Activated CD4-positive, alpha-beta memory T cell treated with anti-CD3 and anti-CD28 coated beads for 36 hours (primary cell): ENCODE results near the gene MOBP. TPM values are rescaled to one million over a fixed set of nuclear protein-coding genes. Genes with fewer than 3 reads are reported as not detected.
"Not testable (repeated sequence)": the region's sequence is repeated elsewhere in the genome, so short reads cannot be mapped to it uniquely, and the experiment has no call there.

Source experiments
- CTCF ChIA-PET: fragments of 350-600 bp; sonication (Branson Sonifier 250); formaldehyde crosslinking; loops from one replicate; lab custom pipeline; 2021; ENCODE audit warnings: antibody characterized with exemption, inconsistent platforms; lab: Charles Lee
- POLR2A ChIA-PET: fragments of 350-600 bp; sonication (Branson Sonifier 250); formaldehyde crosslinking; loops from one replicate; lab custom pipeline; 2021; ENCODE audit warnings: antibody characterized with exemption; lab: Charles Lee
- DNase-seq: peaks from one replicate; pipeline ENCODE4 v3.0.0-alpha.2; 2020
- H3K27ac Mint-ChIP-seq: one replicate; pipeline ENCODE4 v1.8.0; 2021; ENCODE audit warnings: mixed read lengths
- H3K27me3 Mint-ChIP-seq: one replicate; pipeline ENCODE4 v1.8.0; 2021; ENCODE audit warnings: mixed read lengths
- H3K36me3 Mint-ChIP-seq: one replicate; pipeline ENCODE4 v1.8.0; 2021; ENCODE audit warnings: mixed read lengths
- H3K4me1 Mint-ChIP-seq: one replicate; pipeline ENCODE4 v1.8.0; 2021; ENCODE audit warnings: low read depth, mixed read lengths
- H3K4me3 Mint-ChIP-seq: one replicate; pipeline ENCODE4 v1.8.0; 2021; ENCODE audit warnings: mild to moderate bottlenecking, mixed read lengths
- H3K9me3 Mint-ChIP-seq: one replicate; pipeline ENCODE4 v1.8.0; 2021; ENCODE audit warnings: mixed read lengths
- intact Hi-C: fragments of 100-400 bp; cut with micrococcal nuclease; formaldehyde crosslinking; loops from one replicate; pipeline ENCODE4 v1.15.1; 2023
- total RNA-seq, 2 experiments: library from RNA; stranded (reverse); gene quantifications; one replicate each; pipeline ENCODE4 v1.2.3, GENCODE V29; 2021

MOBP gene
- total RNA-seq, 2 experiments from 2014 or later, result not detected

DNA sequence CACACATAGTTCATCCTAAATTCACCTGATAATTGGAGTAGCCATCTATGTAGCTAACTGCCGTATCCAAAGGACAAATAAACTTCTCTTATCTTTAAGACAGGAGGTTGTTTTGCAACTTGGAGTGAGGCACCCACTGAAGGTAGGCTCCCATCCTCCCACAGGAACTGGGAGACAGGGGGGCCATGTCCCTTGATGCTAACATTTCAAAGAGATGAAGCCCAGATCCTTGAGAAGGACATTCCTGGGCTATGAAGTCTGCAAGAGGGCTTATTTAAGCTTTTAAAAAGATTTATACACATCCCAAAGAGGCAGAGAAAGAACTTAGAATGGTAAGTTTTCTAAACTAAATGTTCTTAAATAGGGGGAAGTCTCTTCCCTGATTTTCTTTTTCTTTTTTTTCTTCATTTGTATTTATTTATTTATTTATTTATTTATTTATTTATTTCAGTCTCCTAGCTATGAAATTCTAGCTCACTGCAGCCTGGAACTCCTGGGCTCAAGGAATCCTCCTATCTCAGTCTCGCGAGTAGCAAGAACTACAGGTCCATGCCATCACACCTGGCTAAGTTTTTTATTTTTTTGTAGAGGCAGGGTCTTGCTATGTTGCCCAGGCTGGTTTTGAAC is 12.8 kb upstream of the MOBP start:
- H3K4me1 Mint-ChIP-seq, result no peaks in the 10 kb centered on the region
- intact Hi-C loops, result no loop called here
- H3K4me3 Mint-ChIP-seq, result no peak overlapping the region
- ChIA-PET POLR2A (no interaction called here), CTCF (interaction anchor here (0.6 to 0.9 kb wide), 3 partner anchors 8 to 737 kb away, joined by 3 read pairs; no protein-coding TSS in a partner anchor)
- no peak overlapping the region for H3K27ac Mint-ChIP-seq
- peaks cover 9% of the 10 kb centered on the region for H3K27me3 Mint-ChIP-seq
- H3K36me3 Mint-ChIP-seq, result no peaks in the 10 kb centered on the region
- no peaks in the 10 kb centered on the region for H3K9me3 Mint-ChIP-seq
- no peak for DNase-seq

DNA sequence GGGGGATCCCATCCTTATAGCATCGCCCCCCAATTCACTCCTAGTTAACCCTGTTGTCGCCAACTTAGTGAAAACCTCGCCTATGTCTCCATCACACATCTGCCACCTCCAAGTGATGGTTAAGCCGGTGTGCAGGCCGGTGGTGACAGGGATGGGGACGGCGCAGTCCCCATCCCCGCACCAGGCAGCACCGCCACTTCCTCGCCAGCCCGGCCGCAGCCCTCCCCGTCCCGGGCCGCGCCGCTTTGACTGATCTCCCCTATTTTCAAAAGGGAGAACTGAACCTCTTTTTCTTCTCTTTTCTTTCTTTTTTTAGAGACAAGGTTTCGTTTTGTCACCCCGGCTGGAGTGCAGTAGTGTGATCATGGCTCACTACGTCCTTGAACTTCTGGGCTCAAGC is 11.3 kb upstream of the MOBP start:
- H3K4me3 Mint-ChIP-seq, result no peak overlapping the region
- H3K4me1 Mint-ChIP-seq, result no peaks in the 10 kb centered on the region
- no peaks in the 10 kb centered on the region for H3K36me3 Mint-ChIP-seq
- peaks cover 9% of the 10 kb centered on the region for H3K27me3 Mint-ChIP-seq
- H3K9me3 Mint-ChIP-seq, result no peaks in the 10 kb centered on the region
- POLR2A ChIA-PET, result no interaction called here
- CTCF ChIA-PET, result no interaction called here
- no peak for DNase-seq
- intact Hi-C loops, result no loop called here
- no peak overlapping the region for H3K27ac Mint-ChIP-seq

DNA sequence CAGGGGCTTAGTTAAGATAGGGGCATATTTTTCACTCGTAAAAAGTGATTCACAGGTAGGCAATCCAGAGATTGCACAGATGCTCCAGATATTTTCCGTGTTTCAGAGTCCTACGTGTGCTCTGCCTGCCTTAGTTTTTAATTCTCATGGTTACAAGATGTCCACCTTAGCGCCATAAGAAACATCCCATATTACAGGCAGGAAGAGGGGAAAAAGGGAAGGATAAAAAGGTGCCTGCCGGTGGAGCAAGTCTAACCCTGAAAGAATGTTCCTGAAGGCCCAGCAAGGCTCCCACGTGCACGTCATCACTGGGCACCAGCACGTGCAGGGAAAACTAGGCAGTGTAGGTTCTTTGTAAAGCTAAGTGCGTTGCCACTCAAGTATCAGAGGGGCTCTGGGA is 10.1 kb upstream of the MOBP start:
- Mint-ChIP-seq H3K9me3 (no peaks in the 10 kb centered on the region), H3K4me1 (no peaks in the 10 kb centered on the region), H3K27me3 (peaks cover 9% of the 10 kb centered on the region), H3K36me3 (no peaks in the 10 kb centered on the region), H3K4me3 (no peak overlapping the region), H3K27ac (no peak overlapping the region)
- ChIA-PET POLR2A (no interaction called here), CTCF (no interaction called here)
- intact Hi-C loops, result no loop called here
- DNase-seq, result no peak

DNA sequence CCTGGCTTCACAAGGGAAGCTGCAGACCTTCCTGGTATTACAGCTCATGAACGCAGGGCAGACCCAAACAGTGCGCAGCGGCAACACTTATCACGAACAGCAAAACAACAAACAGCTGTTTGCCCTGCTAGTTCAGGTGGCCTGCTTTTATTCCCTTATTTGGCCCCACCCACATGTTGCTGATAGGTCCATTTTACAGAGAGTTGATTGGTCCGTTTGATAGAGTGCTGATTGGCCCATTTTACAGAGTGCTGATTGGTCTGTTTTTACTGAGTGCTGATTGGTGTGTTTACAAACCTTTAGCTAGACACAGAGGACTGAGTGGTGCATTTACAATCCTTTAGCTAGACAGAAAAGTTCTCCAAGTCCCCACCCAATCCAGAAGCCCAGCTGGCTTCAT is 8.9 kb upstream of the MOBP start:
- POLR2A ChIA-PET, H3K36me3 Mint-ChIP-seq: not testable (repeated sequence)

DNA sequence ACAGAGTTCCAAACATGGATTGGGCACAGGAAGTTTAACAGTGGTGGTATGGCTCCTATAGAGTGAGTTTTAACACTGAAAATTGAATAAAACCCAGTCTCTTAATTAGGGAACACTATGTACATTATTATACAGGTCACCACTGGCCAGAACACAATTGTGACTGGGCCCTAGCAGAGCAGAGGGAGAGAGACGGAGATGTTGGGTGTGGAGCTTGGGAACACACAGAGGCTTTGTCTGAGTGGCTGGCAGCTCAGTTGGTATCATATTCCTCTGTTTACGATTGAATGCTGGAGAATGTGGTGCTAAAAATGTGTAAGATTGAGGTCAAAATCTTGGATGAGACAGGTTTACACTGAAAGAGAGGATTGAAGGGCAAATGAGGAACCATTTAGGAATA is 6.8 kb upstream of the MOBP start:
- intact Hi-C loops, result no loop called here
- Mint-ChIP-seq H3K4me3 (no peak overlapping the region), H3K4me1 (no peaks in the 10 kb centered on the region), H3K36me3 (no peaks in the 10 kb centered on the region), H3K27me3 (peaks cover under 1% of the 10 kb centered on the region), H3K9me3 (no peaks in the 10 kb centered on the region), H3K27ac (no peak overlapping the region)
- DNase-seq, result no peak
- ChIA-PET CTCF (interaction anchor here (1.0 kb wide), 1 partner anchor 13 kb away, joined by 4 read pairs; no protein-coding TSS in a partner anchor), POLR2A (no interaction called here)

More for the DNA sequence above, 8.9 kb upstream of the MOBP start:
- H3K27me3 Mint-ChIP-seq, H3K4me1 Mint-ChIP-seq, H3K27ac Mint-ChIP-seq, DNase-seq, intact Hi-C loops, H3K9me3 Mint-ChIP-seq, H3K4me3 Mint-ChIP-seq: not testable (repeated sequence)
- CTCF ChIA-PET, result interaction anchor here (1.3 to 2.1 kb wide), 2 partner anchors 11 to 12 kb away, joined by 5 to 11 read pairs; no protein-coding TSS in a partner anchor

DNA sequence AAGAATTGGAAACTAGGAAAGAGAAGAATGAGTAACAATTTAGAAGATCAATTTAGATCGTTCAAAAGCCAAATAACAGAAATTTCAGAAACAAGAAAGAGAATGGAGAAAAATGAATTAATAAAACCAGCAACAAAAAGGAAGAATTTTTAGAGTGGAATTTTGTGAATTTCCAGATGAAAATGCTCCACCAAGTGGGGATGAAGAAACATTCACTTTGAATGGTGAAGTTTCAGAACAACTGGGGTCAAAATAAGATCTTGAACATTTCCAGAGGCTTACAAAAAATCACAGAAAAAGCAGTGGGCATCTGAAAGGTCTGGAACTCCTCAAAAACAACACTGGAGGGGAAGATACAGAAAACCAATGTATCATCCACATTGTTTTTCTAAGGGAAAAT is 4.2 kb upstream of the MOBP start:
- no peaks in the 10 kb centered on the region for H3K4me1 Mint-ChIP-seq
- H3K27me3 Mint-ChIP-seq, result peaks cover 4% of the 10 kb centered on the region
- DNase-seq, result no peak
- H3K9me3 Mint-ChIP-seq, result no peaks in the 10 kb centered on the region
- H3K36me3 Mint-ChIP-seq, result no peaks in the 10 kb centered on the region
- ChIA-PET CTCF (no interaction called here), POLR2A (no interaction called here)
- H3K4me3 Mint-ChIP-seq, result no peak overlapping the region
- intact Hi-C loops, result no loop called here
- H3K27ac Mint-ChIP-seq, result no peak overlapping the region

DNA sequence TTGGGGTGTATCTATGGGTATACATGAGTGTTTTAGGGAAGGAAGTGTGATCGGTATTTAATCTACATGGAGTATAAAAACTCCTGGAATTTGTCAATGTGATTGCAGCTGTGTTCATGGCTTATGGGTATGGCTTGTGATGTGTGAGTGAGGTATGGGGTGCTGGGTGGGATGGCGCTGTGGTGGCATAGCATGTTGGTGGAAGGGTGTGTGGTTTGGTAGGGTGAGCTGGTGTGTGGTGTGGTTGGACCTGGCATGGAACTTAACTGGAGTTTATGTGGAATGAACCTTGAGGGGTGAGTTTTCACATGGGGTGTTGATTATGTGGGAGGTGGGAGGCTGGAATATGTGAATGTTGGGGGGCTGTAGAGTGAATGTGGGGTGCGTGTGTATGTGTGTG is 492 bp upstream of the MOBP start:
- intact Hi-C loops, result no loop called here
- Mint-ChIP-seq H3K4me1 (no peaks in the 10 kb centered on the region), H3K4me3 (no peak overlapping the region), H3K9me3 (no peaks in the 10 kb centered on the region), H3K36me3 (no peaks in the 10 kb centered on the region), H3K27ac (no peak overlapping the region), H3K27me3 (peaks cover 6% of the 10 kb centered on the region)
- POLR2A ChIA-PET, result no interaction called here
- CTCF ChIA-PET, result no interaction called here
- no peak for DNase-seq

DNA sequence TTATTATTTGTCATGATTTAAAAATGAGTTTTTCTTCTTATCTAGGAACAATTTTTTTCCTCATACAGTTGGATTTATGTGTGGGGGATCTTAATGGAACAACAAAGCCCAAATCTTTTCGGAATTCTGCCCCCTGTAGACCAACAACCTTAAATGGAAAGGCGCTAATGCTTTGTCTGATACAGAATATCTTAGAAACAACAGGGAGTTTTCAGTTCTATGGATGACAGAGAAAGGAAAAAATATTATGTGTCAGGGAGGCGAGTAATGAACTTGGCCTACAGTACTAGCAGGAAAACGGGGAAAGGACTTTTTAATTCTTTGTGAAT is 592 bp downstream of the MOBP start:
- no peaks in the 10 kb centered on the region for H3K9me3 Mint-ChIP-seq
- H3K4me3 Mint-ChIP-seq, result no peak overlapping the region
- H3K27me3 Mint-ChIP-seq, result peaks cover 13% of the 10 kb centered on the region
- ChIA-PET POLR2A (no interaction called here), CTCF (no interaction called here)
- no peaks in the 10 kb centered on the region for H3K36me3 Mint-ChIP-seq
- no peaks in the 10 kb centered on the region for H3K4me1 Mint-ChIP-seq
- H3K27ac Mint-ChIP-seq, result no peak overlapping the region
- intact Hi-C loops, result no loop called here
- DNase-seq, result no peak

DNA sequence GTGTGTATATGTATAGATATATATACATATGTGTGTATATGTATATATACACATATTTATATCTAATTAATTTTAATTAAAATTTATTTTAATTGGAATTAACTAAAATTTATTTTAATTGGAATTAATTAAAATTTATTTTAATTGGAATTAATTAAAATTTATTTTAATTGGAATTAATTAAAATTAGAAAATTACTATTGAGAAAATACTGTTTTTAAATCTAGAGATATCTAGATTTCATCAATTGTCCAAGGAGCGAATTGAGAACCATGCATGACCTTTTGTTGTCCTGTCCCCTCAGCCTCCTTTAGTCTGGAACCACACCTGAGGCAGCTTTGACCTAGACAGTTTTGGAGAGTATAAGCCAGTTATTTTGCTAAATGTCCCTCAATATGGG is 1.8 kb downstream of the MOBP start:
- H3K36me3 Mint-ChIP-seq, result no peaks in the 10 kb centered on the region
- H3K4me3 Mint-ChIP-seq, result no peak overlapping the region
- intact Hi-C loops, result no loop called here
- no peak overlapping the region for H3K27ac Mint-ChIP-seq
- H3K4me1 Mint-ChIP-seq, result no peaks in the 10 kb centered on the region
- no peak for DNase-seq
- ChIA-PET POLR2A (no interaction called here), CTCF (no interaction called here)
- H3K27me3 Mint-ChIP-seq, result peaks cover 16% of the 10 kb centered on the region
- H3K9me3 Mint-ChIP-seq, result no peaks in the 10 kb centered on the region

DNA sequence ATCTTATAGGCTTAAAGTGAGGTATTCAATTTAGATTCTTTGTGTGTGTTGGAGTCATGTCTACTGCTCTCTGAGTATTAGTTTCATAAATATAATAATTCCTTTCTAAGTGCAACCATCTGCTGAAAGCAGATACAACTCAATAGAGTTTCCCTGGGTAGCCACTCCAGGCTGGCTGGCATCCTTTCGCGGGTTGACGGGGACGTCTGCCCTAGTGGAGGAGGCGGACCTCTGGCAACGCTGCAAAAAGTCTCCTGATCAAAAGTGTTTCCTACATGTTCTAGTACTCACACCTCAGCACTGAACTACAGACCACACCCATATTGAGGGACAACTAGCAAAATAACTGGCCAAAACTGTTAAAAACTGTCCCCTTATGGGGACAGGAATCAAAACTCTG is 2.5 kb downstream of the MOBP start:
- CTCF ChIA-PET, result interaction anchor here (1.9 kb wide), 1 partner anchor 22 kb away, joined by 6 read pairs; no protein-coding TSS in a partner anchor
- POLR2A ChIA-PET, result no interaction called here
- Mint-ChIP-seq H3K27me3 (peaks cover 16% of the 10 kb centered on the region), H3K36me3 (no peaks in the 10 kb centered on the region), H3K27ac (no peak overlapping the region), H3K9me3 (no peaks in the 10 kb centered on the region), H3K4me3 (no peak overlapping the region), H3K4me1 (no peaks in the 10 kb centered on the region)
- DNase-seq, result no peak
- intact Hi-C loops, result no loop called here

DNA sequence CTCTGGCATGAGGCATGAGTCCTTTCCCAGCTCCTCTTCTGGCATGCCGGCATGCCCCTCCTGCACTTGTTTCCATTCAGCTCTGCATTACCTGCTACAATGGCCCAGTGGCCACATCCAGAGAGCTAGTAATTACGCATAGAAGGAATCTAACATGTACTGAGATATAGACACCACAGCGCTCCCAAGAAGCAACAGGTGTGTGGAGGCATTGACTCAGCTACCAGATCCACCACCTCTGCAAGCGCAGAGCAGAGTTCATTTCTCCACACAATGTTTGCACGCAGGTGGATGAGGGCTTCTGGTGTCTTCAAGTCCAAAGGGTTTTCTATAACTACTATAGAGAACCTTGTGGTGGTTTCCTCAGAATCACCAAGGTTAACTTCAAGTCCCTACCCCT is 4.2 kb downstream of the MOBP start:
- Mint-ChIP-seq H3K36me3 (no peaks in the 10 kb centered on the region), H3K27me3 (peaks cover 16% of the 10 kb centered on the region), H3K4me3 (no peak overlapping the region), H3K9me3 (peaks cover 4% of the 10 kb centered on the region), H3K4me1 (no peaks in the 10 kb centered on the region), H3K27ac (no peak overlapping the region)
- ChIA-PET POLR2A (no interaction called here), CTCF (interaction anchor here (1.9 kb wide), 1 partner anchor 24 kb away, joined by 6 read pairs; no protein-coding TSS in a partner anchor)
- intact Hi-C loops, result no loop called here
- no peak for DNase-seq

DNA sequence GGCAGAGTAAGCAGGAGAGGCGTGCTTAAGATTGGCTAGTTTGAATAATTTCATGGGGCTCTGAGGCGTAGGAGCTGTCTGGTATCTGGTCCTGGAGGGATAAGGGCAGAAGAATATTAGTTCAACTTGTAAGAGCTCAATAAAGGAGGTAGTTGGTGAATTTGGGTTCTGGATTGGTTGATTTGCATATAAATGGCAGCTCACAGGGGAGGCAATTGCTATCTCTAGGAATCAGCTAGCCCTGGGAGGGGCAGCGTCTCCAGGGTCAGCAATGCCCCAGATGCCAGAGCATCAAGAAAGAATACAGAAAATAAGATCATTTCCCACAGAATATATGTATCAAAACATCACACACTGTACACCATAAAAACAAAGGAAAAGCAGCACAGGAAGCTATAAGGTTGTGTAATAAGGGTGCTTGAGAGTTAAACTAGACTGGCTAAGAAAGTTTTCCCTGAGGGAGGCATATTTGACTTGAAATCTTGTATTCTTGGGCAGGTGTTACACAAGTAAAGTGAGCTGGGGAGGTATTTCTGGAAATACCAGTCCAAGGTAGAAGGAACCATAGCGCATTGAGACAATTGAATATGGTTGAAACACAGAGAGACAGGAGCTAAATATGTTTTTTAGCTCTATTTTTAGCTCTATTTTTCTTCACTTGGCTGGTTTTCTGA is 6.1 kb downstream of the MOBP start:
- Mint-ChIP-seq H3K4me1 (no peaks in the 10 kb centered on the region), H3K9me3 (peaks cover 4% of the 10 kb centered on the region), H3K36me3 (no peaks in the 10 kb centered on the region), H3K27me3 (peaks cover 12% of the 10 kb centered on the region), H3K27ac (no peak overlapping the region), H3K4me3 (no peak overlapping the region)
- POLR2A ChIA-PET, result no interaction called here
- intact Hi-C loops, result no loop called here
- CTCF ChIA-PET, result interaction anchor here (1.2 kb wide), 1 partner anchor 26 kb away, joined by 4 read pairs; no protein-coding TSS in a partner anchor
- DNase-seq, result no peak

DNA sequence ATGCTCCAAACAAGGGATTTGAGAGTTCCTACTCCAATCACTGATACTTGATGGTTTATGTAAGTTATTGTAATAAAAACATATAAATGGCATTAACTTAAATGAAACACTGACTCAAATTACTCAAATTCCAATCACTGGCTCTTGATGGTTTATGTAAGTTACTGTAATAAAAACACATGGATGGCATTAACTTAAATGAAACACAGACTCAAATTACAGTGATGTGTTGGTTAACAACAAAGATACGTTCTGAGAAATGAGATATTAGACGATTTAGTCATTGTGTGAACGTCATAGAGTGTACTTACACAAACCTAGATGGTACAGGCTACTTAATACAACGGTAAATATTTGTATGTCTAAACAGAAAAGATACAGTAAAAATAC is 6.6 kb downstream of the MOBP start:
- ChIA-PET CTCF (no interaction called here), POLR2A (no interaction called here)
- intact Hi-C loops, result no loop called here
- Mint-ChIP-seq H3K4me1 (no peaks in the 10 kb centered on the region), H3K36me3 (no peaks in the 10 kb centered on the region), H3K4me3 (no peak overlapping the region), H3K9me3 (peaks cover 4% of the 10 kb centered on the region), H3K27ac (no peak overlapping the region), H3K27me3 (peaks cover 12% of the 10 kb centered on the region)
- DNase-seq, result no peak
